Stimulated activated CD8-positive, alpha-beta memory T cell treated with anti-CD3 and anti-CD28 coated beads, Interleukin-15, amount 100 ng/mL, for 4 hours (primary cell): ENCODE data around the gene MEX3D.

Experiments
- DNase-seq, 2 donors: peaks; one replicate each; pipeline ENCODE4 v3.0.0-alpha.2; 2020; ENCODE audit warnings: low read depth in 2 of 2

The MEX3D gene

GRCh38 chr19:1593501-1593772 lies 25.3 kb upstream of the MEX3D start:
- no peak for DNase-seq

DNA sequence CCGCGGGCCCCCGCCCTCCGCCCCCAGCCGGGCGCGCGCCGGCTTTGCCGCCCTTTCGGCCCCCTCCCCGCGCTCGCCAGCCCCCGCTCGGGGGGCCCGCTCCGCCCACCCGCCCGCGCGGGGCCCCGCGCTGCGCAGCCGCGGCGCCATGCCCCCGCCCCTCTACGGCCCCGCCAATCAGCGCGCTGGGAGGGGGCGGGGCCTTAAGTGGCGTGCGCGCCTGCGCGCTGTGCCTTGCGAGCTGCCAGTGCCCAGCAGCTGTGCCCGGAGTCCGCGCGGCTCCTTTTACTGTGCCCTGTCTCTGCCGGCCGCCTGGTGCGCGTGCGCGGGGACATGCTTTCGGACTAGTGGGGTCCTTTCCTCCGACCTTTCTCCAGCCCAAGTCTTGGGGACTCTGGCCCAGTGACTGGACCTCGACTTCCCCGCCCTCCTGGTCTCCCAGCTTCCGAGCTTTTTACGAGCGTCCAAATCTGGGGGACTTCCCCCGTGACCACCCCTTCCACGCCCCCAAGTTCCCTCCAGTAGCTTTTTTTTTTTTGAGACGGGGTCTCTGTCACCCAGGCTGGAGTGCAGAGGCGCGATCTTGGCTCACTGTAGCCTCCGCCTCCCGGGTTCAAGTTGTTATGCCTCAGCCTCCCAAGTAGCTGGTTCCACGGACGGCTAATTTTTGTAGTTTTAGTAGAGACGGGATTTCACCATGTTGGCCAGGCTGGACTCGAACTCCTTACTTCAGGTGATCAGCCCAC lies 24.8 kb upstream of the MEX3D start, which contains the start of gene MBD3:
TSS of gene MBD3 (minus strand) at position 111 of the 746 bp plus-strand sequence. CDS start 234 bp downstream, outside the sequence.
- peak; percentile 69 to 81 for DNase-seq

GRCh38 chr19:1592024-1592754 lies 24.1 kb upstream of the MEX3D start:
- DNase-seq: peak; percentile 56 to 68

DNA sequence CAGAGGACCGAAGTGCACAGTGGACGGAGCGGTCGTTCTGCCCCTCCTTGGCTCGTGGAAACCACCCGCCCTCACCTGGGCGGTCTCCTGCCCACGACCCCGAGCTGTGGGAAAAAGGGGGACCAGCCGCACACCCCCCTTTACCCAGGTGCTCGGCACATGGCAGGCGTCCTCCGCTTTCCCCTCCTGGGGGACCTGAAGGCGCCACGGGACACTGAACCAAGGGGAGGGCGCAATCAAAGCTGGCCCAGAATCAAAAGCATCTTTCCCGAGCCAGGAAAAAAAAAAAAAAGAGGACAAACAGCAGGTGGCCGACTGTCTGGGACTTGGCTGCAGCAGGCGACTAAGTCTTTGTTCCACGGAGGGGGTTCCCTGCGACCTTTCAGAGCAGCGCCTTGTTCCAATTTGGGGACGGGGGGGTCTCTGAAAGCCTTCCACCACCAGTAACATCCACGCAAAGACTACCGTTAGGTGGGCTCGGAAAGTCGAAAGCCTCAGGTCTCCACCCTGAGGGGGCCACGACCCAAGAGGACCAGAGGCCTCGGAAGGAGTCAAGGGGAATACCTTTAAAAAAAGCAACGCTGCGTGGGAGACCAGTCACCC lies 23.4 kb upstream of the MEX3D start:
- DNase-seq: no peak

DNA sequence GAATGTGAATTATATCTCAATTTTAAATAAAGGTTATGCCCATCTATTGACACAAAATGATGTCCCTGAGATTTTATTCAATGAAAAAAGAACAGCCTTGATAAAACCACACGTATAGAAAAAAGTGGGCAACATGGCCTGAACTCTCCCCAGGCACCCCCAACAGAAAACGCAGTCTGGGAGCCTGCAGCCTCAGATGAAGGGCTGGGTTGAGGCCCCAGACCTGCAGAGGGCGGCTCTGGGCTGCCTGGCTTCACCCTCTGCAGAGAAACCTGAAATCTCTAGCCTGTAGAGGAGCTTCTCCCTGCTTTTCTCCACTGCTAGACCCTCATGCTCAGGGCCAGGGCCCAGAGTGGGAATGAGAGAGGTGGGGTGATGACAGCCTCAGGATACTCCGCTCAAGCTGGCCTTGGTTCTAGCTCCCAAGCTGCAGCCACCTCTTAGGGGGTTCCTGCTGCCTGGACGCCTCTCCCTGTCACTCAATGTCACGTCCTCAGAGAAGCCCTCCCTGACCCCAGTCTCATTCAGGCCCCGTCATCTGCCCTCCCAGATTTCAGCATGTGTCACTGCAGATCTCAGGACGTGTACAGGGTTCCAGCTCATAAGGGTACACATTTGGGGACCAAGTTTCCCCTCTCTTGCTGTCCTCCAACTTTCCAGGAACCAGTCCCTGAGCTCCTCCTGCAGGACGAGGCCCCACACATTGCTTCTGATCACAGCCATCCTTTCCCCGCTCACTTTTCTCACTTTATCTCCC lies 22.7 kb upstream of the MEX3D start:
- DNase-seq: no peak

DNA sequence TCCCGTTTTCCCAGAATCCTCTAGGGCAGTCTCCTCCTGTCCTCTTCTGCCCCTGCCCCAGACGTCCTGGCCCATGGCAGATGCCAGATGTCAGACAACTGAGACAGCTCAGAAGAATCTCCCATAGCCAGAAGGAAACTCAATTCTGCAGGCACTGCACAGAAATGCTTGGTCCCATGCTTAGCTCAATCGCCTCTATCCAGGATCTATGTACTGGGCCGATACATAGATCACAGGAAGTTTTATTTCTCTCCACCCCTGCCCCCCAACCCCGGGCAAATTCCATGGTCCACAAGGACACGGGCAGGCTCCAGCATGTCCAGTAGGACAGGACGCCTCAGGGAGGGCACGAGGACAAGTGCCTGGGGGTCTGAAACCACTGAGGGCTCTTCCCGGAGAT lies 19.7 kb upstream of the MEX3D start:
- DNase-seq: no peak

GRCh38 chr19:1585243-1585580 lies 17.1 kb upstream of the MEX3D start:
- DNase-seq: no peak

GRCh38 chr19:1584500-1585242 lies 16.5 kb upstream of the MEX3D start:
- DNase-seq: no peak

GRCh38 chr19:1582201-1582600 lies 14.1 kb upstream of the MEX3D start:
- DNase-seq: no peak

DNA sequence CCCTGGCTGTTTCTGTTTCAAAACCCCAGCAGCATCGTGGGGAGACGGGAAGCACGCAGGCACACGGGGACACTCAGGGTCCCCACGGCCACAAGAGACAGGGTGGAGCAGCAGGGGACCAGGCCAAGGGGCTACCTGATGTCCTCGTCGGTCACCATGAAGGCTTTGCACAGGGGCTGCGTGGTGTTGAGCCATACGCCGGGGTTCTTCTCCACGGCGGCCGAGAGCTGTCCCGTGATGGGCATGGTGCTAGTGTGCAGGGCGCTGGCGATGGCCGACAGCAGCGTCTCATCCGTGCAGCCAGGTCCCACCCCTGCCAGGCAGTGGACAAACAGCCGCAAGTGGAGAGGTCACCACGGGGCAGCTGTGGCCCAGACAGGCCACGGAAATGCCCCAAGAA lies 12.8 kb upstream of the MEX3D start:
- DNase-seq: no peak

DNA sequence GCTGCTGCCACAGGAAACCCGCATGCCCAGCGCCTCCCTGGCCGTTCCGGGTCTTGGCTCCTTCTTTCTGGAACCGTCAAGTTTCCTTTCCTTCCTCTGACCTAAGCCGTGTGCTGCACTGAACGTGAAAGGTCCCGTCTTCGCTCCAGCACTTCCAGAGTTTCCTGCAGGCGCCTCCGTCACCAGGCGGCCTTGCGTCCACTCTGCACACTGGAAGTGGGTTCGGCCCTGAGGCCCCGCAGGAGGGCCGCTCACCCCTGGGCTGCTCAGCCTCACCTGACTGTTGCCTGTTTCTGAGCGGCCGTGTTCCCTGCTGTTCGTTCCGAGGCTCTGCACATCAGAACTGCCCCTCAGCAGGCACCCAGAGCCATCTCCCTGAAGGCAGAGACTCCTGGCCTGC lies 12.3 kb upstream of the MEX3D start:
- no peak for DNase-seq

GRCh38 chr19:1579222-1579621 lies 11.1 kb upstream of the MEX3D start:
- no peak for DNase-seq

GRCh38 chr19:1577929-1578618 lies 9.9 kb upstream of the MEX3D start:
- no peak for DNase-seq

DNA sequence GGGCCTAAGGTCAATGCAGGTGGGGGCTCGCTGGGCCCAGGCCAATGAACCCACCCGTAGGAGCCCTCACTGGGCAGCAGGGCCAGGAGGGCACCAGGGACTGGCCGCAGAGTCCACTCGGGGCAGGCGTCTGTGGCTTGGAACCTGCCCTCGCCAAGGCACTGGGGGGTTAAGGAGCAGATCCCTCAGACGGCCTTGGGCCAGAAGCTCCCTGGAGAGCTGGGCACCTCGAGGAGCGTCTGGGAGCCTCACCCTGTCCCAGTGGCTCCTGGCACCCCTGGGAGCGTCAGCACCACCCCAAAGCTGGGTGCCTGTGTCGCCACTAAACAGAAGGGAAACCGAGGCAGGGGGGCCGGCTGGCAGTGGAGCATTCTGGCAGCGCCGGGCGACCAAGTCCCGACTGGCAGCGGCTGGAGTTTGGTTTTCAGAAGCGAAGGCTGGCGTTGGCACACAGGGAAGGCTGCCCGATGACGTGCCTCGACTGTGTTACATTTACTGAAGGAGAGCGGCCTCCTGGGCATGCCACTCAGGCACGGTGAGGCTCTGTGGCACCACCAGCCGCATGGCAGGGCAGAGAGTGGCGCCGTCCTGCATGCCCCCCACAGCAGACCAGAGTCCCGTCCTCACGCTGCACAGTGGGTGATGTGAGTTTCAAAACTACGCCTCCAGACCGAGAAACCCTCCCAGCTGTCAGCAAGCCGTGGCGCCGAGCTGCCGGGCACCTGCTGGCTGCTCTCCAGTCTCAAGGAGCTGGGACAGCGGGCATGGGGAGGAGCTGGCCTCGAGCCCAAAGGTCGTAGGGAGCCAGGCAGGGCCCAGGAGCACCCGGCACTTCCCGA lies 9.2 kb upstream of the MEX3D start:
- DNase-seq: no peak

DNA sequence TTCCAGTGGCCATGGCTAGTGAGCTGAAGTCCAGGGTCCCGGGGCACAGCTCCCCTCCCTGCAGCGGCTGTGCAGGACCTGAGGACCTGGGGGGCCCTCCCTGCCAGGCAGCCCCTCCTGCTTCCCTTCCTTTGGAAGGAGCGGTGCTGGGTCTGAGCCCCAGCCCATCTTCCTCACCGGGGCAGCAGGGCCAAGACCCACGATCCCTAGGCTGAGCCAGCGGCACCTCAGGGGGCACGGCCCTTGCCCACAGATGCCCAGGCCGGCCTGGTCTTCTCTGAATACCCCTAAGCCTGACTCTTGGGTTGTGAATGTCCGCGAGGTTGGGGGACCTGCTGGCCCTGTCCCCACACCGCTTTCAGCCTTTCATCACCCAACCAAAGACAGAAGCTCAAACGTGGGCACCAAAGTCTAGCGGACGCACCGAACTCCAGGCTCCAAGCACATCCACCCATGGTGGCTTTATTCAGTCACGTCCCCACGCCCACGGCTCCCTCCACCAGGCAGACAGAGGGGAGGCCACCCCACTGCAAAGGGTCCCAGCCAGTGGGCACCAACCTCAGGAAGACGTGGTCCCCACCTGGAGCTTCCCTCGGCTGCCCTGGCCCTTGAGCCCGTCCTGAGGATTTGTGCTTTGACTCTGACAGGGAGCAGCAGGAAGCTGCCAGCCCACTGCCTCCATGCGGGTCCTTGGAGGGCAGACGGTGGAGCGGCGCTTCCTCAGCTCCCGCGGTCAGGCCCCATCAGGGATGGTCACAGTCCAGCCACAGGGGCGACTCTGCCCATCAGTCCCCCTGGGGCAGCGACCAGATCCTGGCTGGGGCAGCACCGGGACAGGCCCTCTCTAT lies 8.3 kb upstream of the MEX3D start:
- DNase-seq: no peak

DNA sequence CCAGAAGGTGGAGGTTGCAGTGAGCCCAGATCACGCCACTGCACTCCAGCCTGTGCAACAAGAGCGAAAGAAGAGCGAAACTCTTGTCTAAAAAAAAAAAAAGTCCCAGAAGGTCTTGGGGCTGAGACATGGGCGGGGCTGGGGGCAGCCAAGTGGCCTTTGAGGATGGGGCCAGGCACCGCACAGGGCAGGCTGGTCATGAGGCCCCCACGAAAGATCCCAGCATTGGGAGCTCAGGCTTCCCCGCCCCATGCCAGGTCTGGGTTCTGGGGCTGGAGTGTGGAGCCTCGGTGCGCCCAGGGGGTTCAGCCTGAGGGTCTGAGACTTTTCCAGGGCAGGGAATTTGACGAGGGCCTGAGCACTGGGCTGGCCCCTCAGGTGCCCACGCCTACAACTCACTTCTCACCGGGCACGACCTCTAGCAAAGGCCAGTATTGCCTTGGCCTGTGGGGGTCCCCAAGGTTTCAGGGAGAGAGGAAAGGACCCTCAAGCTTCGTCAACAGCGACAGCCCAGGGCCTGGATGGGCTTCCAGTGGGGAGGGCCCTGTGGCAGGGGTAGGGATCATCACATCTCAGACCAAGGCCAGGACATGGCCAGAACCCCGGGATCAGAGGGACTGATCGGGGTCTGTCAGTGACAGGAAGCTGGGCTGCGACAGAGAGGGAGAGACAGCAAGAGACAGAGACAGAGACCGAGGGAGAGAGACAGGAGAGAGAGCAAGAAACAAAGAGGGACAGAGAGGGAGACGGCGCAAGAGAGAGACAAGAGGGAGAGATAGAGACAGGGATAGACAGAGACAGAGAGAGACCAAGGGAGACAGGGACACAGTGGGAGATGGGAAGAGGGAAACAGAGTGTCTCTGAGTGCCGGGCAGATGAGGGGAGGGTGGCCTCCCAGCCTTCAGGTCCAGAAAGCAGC lies 7.5 kb upstream of the MEX3D start:
- DNase-seq: no peak

GRCh38 chr19:1574354-1575136 lies 6.4 kb upstream of the MEX3D start:
- no peak for DNase-seq
